ENCODE results near the gene ZNF423.

GRCh38 chr16:49602201-49602975, 253.5 kb downstream of the ZNF423 start:
- TF ChIP-seq CTCF (IDR thresholded peaks at IDR 0.05; ENCODE audit: low read depth, low read length, poor library complexity, severe bottlenecking) = no peak
- TF ChIP-seq EZH2phosphoT487 (IDR thresholded peaks at IDR 0.05; ENCODE audit: borderline replicate concordance, low read length) = no peak

All from DOHH2 (cell line).